ENCODE results near the gene PRKCE. TPM values are rescaled to one million over a fixed set of nuclear protein-coding genes. Genes with fewer than 3 reads are reported as not detected.

Gene PRKCE
- total RNA-seq, 2 donors from 2014 or later: 7.3 to 20.8 TPM

GRCh38 chr2:45825001-45825651, 173.7 kb downstream of the PRKCE start:
- ATAC-seq (no peak), DNase-seq (no peak)
- Histone ChIP-seq H3K27me3 (no peaks in the 10 kb centered on the region), H3K4me1 (peaks cover 45% of the 10 kb centered on the region), H3K9me3 (no peaks in the 10 kb centered on the region), H3K36me3 (replicated peaks in 1 of 2; ENCODE audit: insufficient read depth in 1 of 2, low read depth in 2 of 2) (no peaks in the 10 kb centered on the region), H3K27ac (no peak overlapping the region), H3K4me3 (no peak overlapping the region)
- intact Hi-C loops (cut with DNase I): no loop called here
- TF ChIP-seq POLR2A (IDR thresholded peaks at IDR 0.05) (no peak), CTCF (IDR thresholded peaks at IDR 0.05) (no peak)
- 81 to 95% methylated on average over 6 of the region's 6 CpGs for WGBS, 2 donors

DNA sequence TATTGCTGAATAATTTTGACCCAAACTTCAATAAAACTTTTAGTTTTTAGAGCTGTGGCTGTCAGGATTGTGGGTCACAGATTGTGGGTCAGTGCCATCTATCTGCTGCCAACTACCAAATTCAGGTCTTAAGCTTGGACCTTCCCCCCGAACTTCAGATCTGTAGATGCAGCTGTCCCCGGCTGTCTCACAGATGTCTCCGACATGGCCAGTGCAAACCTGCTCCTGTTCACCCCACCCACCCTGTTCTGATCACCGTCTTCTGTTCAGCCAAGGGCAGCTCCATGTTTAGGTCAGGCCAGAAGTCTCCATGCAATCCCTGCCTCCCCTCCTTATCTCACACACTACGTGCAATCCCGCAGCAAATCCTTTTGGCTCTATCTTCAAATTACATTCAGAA, 175.0 kb downstream of the PRKCE start:
- Histone ChIP-seq H3K4me1 (peaks cover 31% of the 10 kb centered on the region), H3K9me3 (no peaks in the 10 kb centered on the region), H3K27me3 (no peaks in the 10 kb centered on the region), H3K36me3 (replicated peaks in 1 of 2; ENCODE audit: insufficient read depth in 1 of 2, low read depth in 2 of 2) (no peaks in the 10 kb centered on the region), H3K27ac (no peak overlapping the region), H3K4me3 (no peak overlapping the region)
- intact Hi-C loops (cut with DNase I): no loop called here
- DNase-seq: no peak
- no peak for ATAC-seq
- TF ChIP-seq POLR2A (IDR thresholded peaks at IDR 0.05): no peak
- TF ChIP-seq CTCF (IDR thresholded peaks at IDR 0.05): no peak
- 91 to 95% methylated on average over 6 of the region's 6 CpGs for WGBS, 2 donors

GRCh38 chr2:45826884-45827635, 175.6 kb downstream of the PRKCE start:
- intact Hi-C loops (cut with DNase I): no loop called here
- no peak for TF ChIP-seq CTCF (IDR thresholded peaks at IDR 0.05)
- no peak for TF ChIP-seq POLR2A (IDR thresholded peaks at IDR 0.05)
- Histone ChIP-seq H3K9me3 (no peaks in the 10 kb centered on the region), H3K36me3 (replicated peaks in 1 of 2; ENCODE audit: insufficient read depth in 1 of 2, low read depth in 2 of 2) (no peaks in the 10 kb centered on the region), H3K27ac (no peak overlapping the region), H3K27me3 (no peaks in the 10 kb centered on the region), H3K4me1 (peaks cover 25% of the 10 kb centered on the region), H3K4me3 (no peak overlapping the region)
- ATAC-seq (no peak), DNase-seq (peak in 1 of 4 donors; percentile 24)
- 84 to 92% methylated on average over 10 of the region's 10 CpGs for WGBS, 2 donors

DNA sequence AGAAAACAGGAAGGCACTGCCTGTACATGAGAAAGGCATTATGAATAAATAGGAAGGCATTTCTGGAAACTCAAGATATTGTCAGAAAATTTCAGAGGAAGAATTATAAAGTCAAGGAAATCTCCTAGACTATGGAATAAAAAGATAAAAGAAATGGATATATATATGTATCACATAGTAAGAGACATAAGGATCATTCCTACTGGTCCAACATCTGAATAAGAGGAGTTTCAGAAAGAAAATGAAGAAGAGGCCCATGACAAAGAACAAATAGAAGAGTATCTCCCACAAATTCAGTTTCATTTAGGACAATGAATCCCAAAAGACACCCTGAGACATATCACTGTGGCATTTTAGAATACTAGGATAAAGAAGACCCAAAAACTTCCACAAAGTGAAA, 178.8 kb downstream of the PRKCE start:
- DNase-seq (no peak), ATAC-seq (no peak)
- no peaks in the 10 kb centered on the region for H3K9me3 ChIP-seq
- H3K4me3 ChIP-seq: no peak overlapping the region
- H3K27ac ChIP-seq: no peak overlapping the region
- intact Hi-C loops (cut with DNase I): no loop called here
- no peaks in the 10 kb centered on the region for H3K36me3 ChIP-seq (replicated peaks in 1 of 2; ENCODE audit: insufficient read depth in 1 of 2, low read depth in 2 of 2)
- H3K4me1 ChIP-seq: no peaks in the 10 kb centered on the region
- TF ChIP-seq CTCF (IDR thresholded peaks at IDR 0.05): no peak
- no peaks in the 10 kb centered on the region for H3K27me3 ChIP-seq

Data from body of pancreas (tissue), 4 donors.